Stimulated activated naive B cell treated with anti-CD40 and anti-IgM and Interleukin-4, amounts not matched to agents 10 μg/mL and 1 μg/mL and 100 μg/mL, for 72 hours (primary cell): Measurements from ENCODE around the gene ELF4.

ENCODE experiments used
- ATAC-seq, 2 donors: fragments of 150-1000 bp; cut with Tn5 transposase; replicated peaks; 2 replicates each; pipeline ENCODE4 v1.10.0; 2021; ENCODE audit warnings: moderate library complexity in 1 of 2
- DNase-seq: peaks from one replicate; pipeline ENCODE4 v3.0.0; 2021
- H3K27ac Mint-ChIP-seq: one replicate; pipeline ENCODE4 v1.8.0; 2022; ENCODE audit warnings: mild to moderate bottlenecking, mixed read lengths
- H3K27me3 Mint-ChIP-seq, 2 donors: one replicate each; pipeline ENCODE4 v1.8.0; 2022; ENCODE audit warnings: mixed read lengths in 2 of 2
- H3K36me3 Mint-ChIP-seq, 2 donors: one replicate each; pipeline ENCODE4 v1.8.0; 2022; ENCODE audit warnings: mixed read lengths in 2 of 2, mild to moderate bottlenecking in 1 of 2
- H3K4me1 Mint-ChIP-seq, 2 donors: one replicate each; pipeline ENCODE4 v1.8.0; 2022; ENCODE audit warnings: mixed read lengths in 2 of 2, mild to moderate bottlenecking in 1 of 2
- H3K4me3 Mint-ChIP-seq, 2 donors: one replicate each; pipeline ENCODE4 v1.8.0; 2022; ENCODE audit warnings: mild to moderate bottlenecking in 2 of 2, mixed read lengths in 2 of 2, moderate library complexity in 1 of 2
- H3K9me3 Mint-ChIP-seq, 2 donors: one replicate each; pipeline ENCODE4 v1.8.0; 2022; ENCODE audit warnings: mixed read lengths in 2 of 2, mild to moderate bottlenecking in 1 of 2

ELF4 gene

DNA sequence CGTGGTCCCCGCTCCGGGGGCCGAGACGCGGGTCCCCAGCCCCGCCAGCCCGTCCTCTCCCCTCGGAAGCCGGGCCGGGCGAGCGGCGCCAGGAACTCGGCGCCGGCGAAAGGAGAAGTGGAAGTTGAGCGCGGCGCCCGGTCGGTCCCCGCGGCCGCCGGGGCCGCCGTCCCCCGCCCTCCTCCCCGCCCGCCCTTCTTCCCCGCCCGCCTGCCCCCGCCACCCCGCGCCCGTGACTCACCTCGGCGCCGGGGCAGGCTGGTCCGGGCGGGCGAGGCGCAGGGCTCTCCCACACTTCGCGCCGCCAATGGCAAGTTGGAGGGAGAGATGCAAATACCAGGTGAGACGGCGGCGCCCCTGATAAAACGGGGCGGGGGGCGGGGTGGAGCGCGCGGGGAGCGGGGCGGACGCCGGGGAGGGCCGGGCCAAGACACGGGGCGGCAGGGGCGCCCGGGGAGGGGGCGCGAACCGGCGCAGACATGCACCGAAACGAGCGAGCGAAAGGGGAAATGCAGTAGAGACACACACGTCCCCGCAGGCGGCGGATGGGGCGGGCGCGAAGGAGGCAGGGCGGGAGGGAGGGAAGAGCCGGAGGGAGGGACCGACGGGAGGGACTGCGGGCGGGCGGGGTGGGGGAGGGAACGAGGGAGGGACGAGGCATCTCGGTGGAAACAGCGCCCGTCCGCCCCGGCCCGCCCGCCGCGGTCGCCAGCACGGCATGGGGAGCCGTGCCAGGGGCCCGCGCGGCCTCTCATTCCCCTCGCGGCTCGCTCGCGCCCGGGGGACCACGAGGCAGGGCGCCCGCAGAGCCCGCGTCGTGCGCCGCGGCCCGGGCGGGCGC is at the start of gene ELF4:
Gene ELF4, minus strand, starts transcription at position 119 of the 841 bp plus-strand sequence. CDS start 29,167 bp downstream, outside the sequence.
- H3K27me3 Mint-ChIP-seq = no peaks in the 10 kb centered on the region
- H3K4me3 Mint-ChIP-seq = peak within 1 kb of the TSS; percentile 93 to 98
- DNase-seq = no peak
- peaks cover 10 to 11% of the 10 kb centered on the region in 2 donors for H3K36me3 Mint-ChIP-seq
- no peaks in the 10 kb centered on the region for H3K9me3 Mint-ChIP-seq
- peaks cover 23 to 51% of the 10 kb centered on the region in 2 donors for H3K4me1 Mint-ChIP-seq
- ATAC-seq = peak; percentile 59 to 63
- H3K27ac Mint-ChIP-seq = peak within 1 kb of the TSS; percentile 92

DNA sequence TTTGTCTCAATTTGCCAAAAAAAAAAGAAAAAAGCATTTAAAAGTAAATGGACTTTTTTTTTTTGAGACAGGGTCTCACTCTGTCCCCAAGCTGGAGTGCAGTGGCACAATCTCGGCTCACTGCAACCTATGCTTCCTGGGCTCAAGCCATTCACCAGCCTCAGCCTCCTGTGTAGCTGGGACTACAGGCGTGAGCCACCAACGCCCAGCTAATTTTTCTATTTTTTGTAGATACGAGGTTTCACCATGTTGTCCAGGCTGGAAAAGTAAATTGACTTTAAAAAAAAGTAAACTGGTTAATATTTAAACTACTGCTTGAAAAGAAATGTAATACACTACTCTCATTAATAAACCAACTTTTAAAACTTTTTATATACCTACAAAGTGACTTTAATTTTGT is 49.5 kb upstream of the ELF4 start:
- DNase-seq = no peak
- no peak for ATAC-seq
- H3K27ac Mint-ChIP-seq = no peak overlapping the region
- H3K9me3 Mint-ChIP-seq = no peaks in the 10 kb centered on the region
- peaks cover 0 to 3% of the 10 kb centered on the region in 2 donors for H3K4me1 Mint-ChIP-seq
- H3K27me3 Mint-ChIP-seq = no peaks in the 10 kb centered on the region
- H3K4me3 Mint-ChIP-seq = no peak overlapping the region
- peaks cover 3% of the 10 kb centered on the region in 2 donors for H3K36me3 Mint-ChIP-seq

DNA sequence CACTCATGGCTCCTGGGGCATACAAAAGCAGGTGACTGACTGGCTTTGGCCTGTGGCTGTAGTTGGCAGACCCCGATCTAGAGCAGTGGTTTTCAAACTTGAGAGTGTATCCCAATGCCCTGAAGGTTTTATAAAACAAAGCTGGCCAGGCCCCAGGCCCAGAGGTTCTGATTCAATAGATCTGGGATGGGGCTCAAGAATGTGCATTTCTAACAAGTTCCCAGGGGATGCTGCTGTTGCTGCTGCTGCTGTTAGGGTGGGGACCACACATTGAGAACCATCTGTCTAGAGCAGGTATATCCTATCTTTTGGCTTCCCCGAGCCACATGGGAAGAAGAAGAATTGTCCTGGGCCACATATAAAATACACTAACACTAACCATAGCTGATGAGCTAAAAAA is 48.0 kb upstream of the ELF4 start:
- no peaks in the 10 kb centered on the region for H3K9me3 Mint-ChIP-seq
- no peak for ATAC-seq

DNA sequence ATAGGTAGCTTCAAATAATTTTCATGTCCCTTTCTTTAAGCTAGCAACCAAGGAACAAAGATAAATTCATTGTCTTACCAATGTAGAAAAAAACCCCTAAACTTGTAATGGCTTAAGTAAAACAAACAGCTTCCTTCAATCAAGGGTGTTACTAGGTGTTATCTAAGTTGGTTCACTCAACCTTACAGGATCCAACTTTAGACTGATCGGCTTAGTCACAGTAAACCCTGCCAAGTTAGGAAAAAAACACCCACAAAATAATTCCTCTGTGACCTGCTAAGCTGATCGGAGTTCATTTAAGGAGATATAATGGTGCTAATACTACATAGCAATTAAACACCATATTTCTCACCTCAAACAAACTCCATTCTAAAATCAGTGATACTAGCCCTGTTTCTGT is 45.3 kb upstream of the ELF4 start:
- H3K4me1 Mint-ChIP-seq = no peaks in the 10 kb centered on the region
- ATAC-seq (no peak), DNase-seq (no peak)
- peaks cover 3 to 5% of the 10 kb centered on the region in 2 donors for H3K36me3 Mint-ChIP-seq
- H3K4me3 Mint-ChIP-seq = no peak overlapping the region
- H3K27me3 Mint-ChIP-seq = no peaks in the 10 kb centered on the region
- H3K27ac Mint-ChIP-seq = no peak overlapping the region
- H3K9me3 Mint-ChIP-seq = no peaks in the 10 kb centered on the region

More for the DNA sequence above, 48.0 kb upstream of the ELF4 start:
- Mint-ChIP-seq H3K4me3 (no peak overlapping the region), H3K27me3 (no peaks in the 10 kb centered on the region), H3K4me1 (no peaks in the 10 kb centered on the region), H3K27ac (no peak overlapping the region), H3K36me3 (peaks cover 3% of the 10 kb centered on the region in 2 donors)
- no peak for DNase-seq

DNA sequence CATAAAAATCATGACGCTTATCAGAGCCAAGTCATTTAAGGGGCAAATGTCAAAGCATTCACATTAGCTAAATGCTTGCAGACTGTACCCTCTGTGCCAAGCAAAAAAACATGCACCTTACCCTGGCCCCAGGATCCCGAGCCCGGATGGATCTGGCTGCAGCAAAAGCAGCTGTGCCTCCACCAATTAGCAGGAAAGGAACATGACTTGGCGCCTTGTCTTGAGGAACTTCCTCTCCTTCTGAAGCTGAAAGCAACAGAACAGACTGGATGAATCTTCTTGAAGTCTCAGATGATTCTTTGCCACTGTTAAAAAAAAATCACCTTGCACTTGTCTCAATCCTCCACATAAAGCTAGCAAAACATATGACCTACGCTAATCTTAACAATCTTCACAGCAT is 37.3 kb upstream of the ELF4 start:
- peaks cover 19 to 27% of the 10 kb centered on the region in 2 donors for H3K36me3 Mint-ChIP-seq
- no peak for ATAC-seq

DNA sequence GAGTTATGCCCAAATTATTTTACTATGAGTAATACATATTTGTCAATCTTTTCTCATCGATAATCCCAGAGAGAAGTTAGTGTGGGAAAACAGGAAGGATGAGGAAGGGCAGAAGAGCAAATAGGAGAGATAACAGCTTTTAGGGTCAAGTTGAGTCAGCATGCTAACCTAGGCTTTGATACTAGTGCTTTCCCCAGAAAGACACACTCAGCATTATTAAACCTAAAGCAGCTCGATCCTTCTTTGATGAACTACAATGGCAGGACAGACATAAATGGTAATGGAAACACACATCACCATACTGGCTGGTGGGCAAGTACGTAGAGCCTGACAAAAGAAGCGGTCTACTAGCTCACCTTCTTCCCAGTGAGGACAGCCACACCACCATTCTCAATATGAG is 34.8 kb upstream of the ELF4 start:
- Mint-ChIP-seq H3K27ac (no peak overlapping the region), H3K36me3 (peaks cover 19 to 25% of the 10 kb centered on the region in 2 donors), H3K9me3 (no peaks in the 10 kb centered on the region), H3K27me3 (peaks cover 0 to 3% of the 10 kb centered on the region in 2 donors), H3K4me1 (no peaks in the 10 kb centered on the region), H3K4me3 (no peak overlapping the region)
- DNase-seq (no peak), ATAC-seq (no peak)

More for the DNA sequence above, 37.3 kb upstream of the ELF4 start:
- no peaks in the 10 kb centered on the region for H3K4me1 Mint-ChIP-seq
- DNase-seq = no peak
- no peak overlapping the region for H3K4me3 Mint-ChIP-seq
- no peak overlapping the region for H3K27ac Mint-ChIP-seq
- H3K9me3 Mint-ChIP-seq = no peaks in the 10 kb centered on the region
- peaks cover 0 to 3% of the 10 kb centered on the region in 2 donors for H3K27me3 Mint-ChIP-seq

DNA sequence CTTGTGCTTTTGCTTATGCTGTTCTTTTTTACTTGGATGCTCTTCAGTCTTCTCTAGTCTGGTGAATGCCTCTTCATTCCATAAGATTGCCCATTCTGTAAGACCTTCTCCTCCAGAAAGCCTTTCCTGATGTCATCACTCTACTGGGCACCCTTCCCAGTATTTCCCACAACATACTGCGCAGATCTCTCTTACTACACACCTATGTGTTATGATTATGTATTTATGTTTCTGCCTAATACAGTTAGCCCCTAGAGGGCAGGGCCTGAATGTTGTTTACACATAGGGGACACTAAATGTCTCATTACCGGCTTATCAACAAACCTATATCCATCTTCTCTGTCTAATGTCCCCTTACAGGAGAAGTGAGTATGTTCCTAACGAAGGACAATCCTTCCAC is 34.2 kb upstream of the ELF4 start:
- no peaks in the 10 kb centered on the region for H3K4me1 Mint-ChIP-seq
- no peak overlapping the region for H3K4me3 Mint-ChIP-seq
- peaks cover 19 to 25% of the 10 kb centered on the region in 2 donors for H3K36me3 Mint-ChIP-seq
- no peak for DNase-seq
- no peak for ATAC-seq
- H3K27ac Mint-ChIP-seq = no peak overlapping the region
- no peaks in the 10 kb centered on the region for H3K9me3 Mint-ChIP-seq
- H3K27me3 Mint-ChIP-seq = peaks cover 0 to 3% of the 10 kb centered on the region in 2 donors

DNA sequence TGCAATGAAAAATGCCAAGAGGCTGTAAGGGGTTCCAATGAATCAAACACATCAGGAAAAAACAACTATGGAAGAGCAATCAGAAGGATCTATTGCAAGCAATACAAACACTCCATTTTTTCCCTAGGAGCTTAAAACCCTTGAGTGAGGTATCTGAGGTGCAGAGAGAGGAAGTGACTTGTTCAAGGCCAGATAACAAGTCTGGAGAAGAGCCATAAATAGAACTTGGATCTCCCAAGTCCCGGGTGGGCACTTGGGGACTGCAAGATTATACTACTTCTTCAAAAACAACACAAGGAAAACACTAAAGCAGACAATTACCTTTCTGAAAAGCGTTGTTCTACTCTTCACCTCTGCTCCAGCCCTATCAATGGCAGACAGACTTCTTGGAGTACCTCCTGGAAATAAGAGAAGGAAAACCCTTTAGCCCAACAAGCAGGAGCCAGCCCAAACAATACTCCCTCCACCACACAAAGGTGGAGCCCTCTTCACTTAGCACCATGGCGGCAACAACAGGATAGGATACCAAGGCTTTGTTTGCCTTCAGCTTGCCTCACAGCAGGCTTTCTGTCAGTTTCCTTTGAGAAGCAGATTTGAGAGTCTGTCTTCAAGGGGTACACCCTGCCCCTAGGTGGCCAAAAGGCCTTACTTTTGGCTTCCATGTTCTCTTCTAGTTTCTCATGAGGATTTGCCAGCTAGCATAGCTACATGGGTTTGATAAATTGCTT is 29.3 kb upstream of the ELF4 start:
- ATAC-seq = no peak
- DNase-seq = no peak
- Mint-ChIP-seq H3K27ac (no peak overlapping the region), H3K4me1 (no peaks in the 10 kb centered on the region), H3K9me3 (no peaks in the 10 kb centered on the region), H3K4me3 (no peak overlapping the region), H3K27me3 (peaks cover 0 to 3% of the 10 kb centered on the region in 2 donors), H3K36me3 (peaks cover 15 to 21% of the 10 kb centered on the region in 2 donors)

DNA sequence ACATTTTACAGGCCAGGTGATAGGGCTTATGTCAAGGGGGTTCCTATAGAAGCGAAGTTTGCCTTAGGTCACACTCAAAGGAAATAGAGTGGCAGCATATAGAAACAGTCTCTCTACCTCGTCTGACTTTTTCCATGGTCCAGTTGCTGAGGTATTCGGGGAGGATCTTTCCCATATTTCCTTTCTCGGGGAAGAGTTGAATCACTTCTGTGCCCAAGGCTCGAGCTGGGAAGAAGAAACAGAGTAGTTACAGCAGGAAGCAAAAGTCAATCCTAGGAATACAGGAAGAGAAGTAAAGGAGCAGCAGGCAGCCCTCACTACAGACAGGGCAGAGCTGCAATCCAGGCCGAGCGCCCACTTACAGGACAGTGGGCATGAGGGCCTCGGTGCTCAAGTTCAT is 26.7 kb upstream of the ELF4 start:
- H3K9me3 Mint-ChIP-seq = no peaks in the 10 kb centered on the region
- H3K27ac Mint-ChIP-seq = no peak overlapping the region
- H3K27me3 Mint-ChIP-seq = no peaks in the 10 kb centered on the region
- no peak overlapping the region for H3K4me3 Mint-ChIP-seq
- ATAC-seq (no peak), DNase-seq (no peak)
- H3K36me3 Mint-ChIP-seq = peaks cover 7 to 8% of the 10 kb centered on the region in 2 donors
- no peaks in the 10 kb centered on the region for H3K4me1 Mint-ChIP-seq

DNA sequence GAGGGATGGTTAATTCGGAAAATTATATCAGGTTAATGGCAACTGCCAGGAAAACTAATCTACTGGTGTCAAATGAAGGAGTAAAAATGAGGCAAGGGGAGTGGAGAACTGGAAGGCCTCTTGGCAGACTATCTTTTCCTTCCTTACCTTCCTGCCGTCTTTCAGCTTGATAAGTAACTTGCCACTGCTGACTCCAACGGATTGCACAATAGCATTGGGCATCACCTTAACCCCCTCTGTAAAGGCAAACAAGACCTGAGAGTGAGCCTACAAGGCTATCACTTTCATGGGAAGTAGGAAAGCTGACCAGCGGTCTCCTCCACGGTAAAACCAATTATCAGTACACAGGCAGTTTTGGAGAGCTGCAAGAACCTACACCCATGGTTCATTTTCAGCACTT is 26.2 kb upstream of the ELF4 start:
- DNase-seq (no peak), ATAC-seq (no peak)
- H3K27me3 Mint-ChIP-seq = no peaks in the 10 kb centered on the region
- no peak overlapping the region for H3K27ac Mint-ChIP-seq
- no peaks in the 10 kb centered on the region for H3K9me3 Mint-ChIP-seq
- no peak overlapping the region for H3K4me3 Mint-ChIP-seq
- H3K4me1 Mint-ChIP-seq = no peaks in the 10 kb centered on the region
- peaks cover 7 to 8% of the 10 kb centered on the region in 2 donors for H3K36me3 Mint-ChIP-seq

DNA sequence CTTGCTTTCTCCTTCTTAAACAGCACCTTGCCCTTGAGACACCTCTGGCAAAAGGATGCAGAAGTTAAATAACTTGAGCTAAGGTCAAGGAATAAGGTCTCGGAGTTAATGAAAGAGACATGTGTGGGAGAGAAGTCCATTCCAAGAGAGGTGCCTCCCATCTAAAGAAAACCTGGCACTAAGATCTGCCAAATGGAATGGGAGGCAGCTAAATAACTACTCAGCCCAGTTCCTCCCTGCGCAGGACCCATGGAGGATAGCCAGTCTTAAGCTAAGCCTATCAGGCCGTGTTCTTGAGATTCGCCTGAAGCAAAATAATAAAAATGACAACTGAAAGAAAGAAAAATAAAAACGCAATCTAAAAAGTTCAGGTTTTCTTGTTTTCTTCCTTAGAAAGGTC is 20.7 kb upstream of the ELF4 start:
- H3K9me3 Mint-ChIP-seq = no peaks in the 10 kb centered on the region
- no peak overlapping the region for H3K4me3 Mint-ChIP-seq
- H3K36me3 Mint-ChIP-seq = peaks cover 5 to 12% of the 10 kb centered on the region in 2 donors
- no peaks in the 10 kb centered on the region for H3K4me1 Mint-ChIP-seq
- no peak overlapping the region for H3K27ac Mint-ChIP-seq
- no peaks in the 10 kb centered on the region for H3K27me3 Mint-ChIP-seq
- DNase-seq (no peak), ATAC-seq (no peak)

DNA sequence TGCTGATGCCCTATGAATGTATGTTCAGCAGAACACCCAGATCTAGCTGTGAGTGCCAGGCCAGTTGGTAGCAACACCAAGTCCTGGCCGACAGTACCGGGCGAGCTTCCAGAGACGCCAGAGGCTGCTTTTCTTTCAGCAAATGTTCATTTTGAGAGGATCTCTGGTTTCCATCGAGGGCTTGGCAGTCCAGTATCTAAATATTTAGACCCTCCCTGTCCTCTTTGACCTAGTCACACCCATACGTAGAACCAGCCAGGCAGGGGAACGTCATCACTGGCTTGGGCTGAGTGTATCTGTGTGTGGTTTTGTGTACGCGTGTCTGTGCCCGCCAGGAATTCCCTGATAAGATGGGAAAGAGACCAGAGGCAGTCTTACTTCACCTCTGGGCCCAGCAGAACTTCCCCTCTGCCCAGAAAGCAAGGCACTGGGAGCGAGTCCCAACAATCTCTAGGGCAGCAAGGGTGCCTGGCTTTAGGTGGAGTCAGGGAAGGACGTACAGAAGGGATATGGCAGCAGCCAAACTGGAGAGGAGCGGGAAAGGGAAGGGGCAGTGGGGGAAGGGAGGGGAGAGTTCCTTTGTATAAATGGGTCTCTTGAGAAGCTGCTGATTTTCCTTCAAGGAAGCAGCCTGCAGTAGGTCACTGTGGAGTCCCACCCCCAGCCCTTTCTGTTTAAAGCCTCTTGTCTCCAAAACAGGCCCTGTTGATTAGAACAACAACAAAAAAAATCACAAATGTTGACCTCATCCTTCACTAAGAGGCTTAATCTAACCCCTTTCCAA is 15.0 kb upstream of the ELF4 start:
- no peaks in the 10 kb centered on the region for H3K9me3 Mint-ChIP-seq
- no peak overlapping the region for H3K4me3 Mint-ChIP-seq
- no peak for DNase-seq
- peaks cover 0 to 4% of the 10 kb centered on the region in 2 donors for H3K27me3 Mint-ChIP-seq
- peaks cover 8 to 22% of the 10 kb centered on the region in 2 donors for H3K36me3 Mint-ChIP-seq
- H3K4me1 Mint-ChIP-seq = peaks cover under 1 to 2% of the 10 kb centered on the region in 2 donors
- ATAC-seq = no peak
- H3K27ac Mint-ChIP-seq = no peak overlapping the region

DNA sequence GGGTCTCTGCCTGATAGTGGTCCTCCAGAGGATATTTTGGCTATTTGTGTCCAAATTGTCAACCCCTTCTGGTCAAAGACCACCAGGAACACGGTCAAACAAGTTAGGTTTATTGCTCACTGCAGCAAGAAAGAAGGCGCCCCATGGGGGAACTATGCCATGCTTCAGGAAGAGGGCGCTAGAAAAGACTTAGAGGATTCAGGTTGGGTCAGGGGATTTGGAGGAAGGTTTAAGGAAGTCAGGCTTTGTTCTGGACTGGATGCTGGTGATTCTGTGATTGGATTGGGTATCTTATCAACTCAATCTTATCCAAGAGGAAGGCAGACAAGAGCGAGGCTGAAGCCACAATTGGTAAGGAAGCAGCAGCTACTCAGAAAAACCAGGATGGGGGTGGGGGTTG is 14.3 kb upstream of the ELF4 start:
- ATAC-seq (no peak), DNase-seq (no peak)
- peaks cover 3 to 8% of the 10 kb centered on the region in 2 donors for H3K4me1 Mint-ChIP-seq
- H3K36me3 Mint-ChIP-seq = peaks cover 6 to 22% of the 10 kb centered on the region in 2 donors
- peaks cover 0 to 7% of the 10 kb centered on the region in 2 donors for H3K27me3 Mint-ChIP-seq
- no peak overlapping the region for H3K27ac Mint-ChIP-seq
- H3K9me3 Mint-ChIP-seq = no peaks in the 10 kb centered on the region
- no peak overlapping the region for H3K4me3 Mint-ChIP-seq

DNA sequence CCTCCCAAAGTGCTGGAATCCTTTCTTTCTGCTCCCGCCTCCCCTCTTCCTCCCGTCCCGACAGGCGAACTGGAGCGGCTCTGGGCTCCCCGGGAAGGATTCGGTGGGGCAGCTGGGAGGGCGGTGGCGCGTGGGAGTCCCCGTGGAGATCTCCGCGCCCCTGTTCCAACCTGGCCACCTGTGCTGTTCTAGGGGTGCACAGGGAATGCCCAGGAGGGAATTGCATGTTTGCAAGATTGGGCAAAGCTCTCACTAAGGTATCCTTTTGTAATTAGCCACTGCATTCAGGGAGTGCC is 11.2 kb upstream of the ELF4 start:
- H3K9me3 Mint-ChIP-seq = no peaks in the 10 kb centered on the region
- H3K27ac Mint-ChIP-seq = no peak overlapping the region
- peak overlapping the region; percentile 74 to 84 for H3K4me3 Mint-ChIP-seq

More for the DNA sequence above, 11.2 kb upstream of the ELF4 start:
- ATAC-seq (no peak), DNase-seq (no peak)
- Mint-ChIP-seq H3K36me3 (peaks cover 2 to 14% of the 10 kb centered on the region in 2 donors), H3K4me1 (peaks cover 15 to 27% of the 10 kb centered on the region in 2 donors), H3K27me3 (peaks cover 0 to 10% of the 10 kb centered on the region in 2 donors)
